A549 treated with CORT108297 at 1 μM for 4 hours (cell line): ENCODE results near the gene TAS2R7. TPM values are rescaled to one million over a fixed set of nuclear protein-coding genes. Genes with fewer than 3 reads are reported as not detected.

Experiments
- total RNA-seq: library from RNA; stranded (reverse); fragments of 200-300 nt; extraction: Qiagen RNA extraction; gene quantifications from 5 replicates; pipeline ENCODE4 v1.2.3, GENCODE V29; 2022

TAS2R7 gene, protein sequence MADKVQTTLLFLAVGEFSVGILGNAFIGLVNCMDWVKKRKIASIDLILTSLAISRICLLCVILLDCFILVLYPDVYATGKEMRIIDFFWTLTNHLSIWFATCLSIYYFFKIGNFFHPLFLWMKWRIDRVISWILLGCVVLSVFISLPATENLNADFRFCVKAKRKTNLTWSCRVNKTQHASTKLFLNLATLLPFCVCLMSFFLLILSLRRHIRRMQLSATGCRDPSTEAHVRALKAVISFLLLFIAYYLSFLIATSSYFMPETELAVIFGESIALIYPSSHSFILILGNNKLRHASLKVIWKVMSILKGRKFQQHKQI
- not detected in 5 replicates for total RNA-seq

DNA sequence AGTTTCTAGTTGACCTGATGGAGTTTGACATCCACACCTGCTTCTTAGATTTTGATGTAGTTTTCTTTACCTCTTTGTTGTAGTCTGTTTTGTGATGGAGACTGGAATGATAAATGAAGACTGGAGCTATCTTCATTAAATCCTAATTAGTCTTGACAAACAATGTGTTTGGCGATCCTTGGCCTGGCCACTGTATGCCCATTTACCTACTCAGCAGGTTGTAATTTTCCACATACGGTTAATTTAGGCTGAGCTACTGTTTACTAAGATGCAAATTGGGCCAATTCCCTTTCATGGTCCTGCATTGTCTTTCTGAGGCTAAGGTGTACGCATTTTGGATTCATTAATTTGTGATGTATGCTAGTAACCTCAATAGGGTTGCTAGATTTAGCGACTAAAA lies at the start of gene TAS2R7:
Gene TAS2R7 (minus strand): TSS at position 41 of the 400 bp plus-strand sequence. CDS start 57 bp downstream, outside the sequence.

DNA sequence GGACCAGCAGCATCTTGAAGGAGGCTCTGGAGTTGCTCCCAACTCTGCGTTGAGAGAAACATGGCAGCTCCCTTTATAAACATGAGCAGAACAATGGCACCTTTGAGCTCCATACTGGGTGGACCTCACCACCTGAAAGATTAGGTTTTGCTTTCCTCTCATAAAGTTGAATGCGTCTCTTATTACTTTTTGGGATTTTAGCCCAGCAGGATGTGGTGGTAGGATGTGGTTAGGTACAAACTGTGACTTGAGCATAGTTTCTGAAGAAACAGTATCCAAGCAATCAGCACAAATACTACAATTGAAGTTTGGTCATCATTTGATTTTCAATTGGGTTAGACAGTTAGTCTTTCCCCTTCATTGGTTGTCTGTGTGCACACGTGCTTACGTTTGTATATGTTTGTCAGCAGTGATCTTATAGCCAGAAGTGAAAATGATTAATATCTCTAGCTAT lies 47.0 kb upstream of the TAS2R7 start, which contains the start of gene PRR4:
Gene PRR4 (minus strand): TSS at position 51 of the 454 bp plus-strand sequence. CDS start 38 bp downstream, at position 13.

GRCh38 chr12:10826258-10826657 lies 23.8 kb upstream of the TAS2R7 start, which contains the start of gene TAS2R10:
Gene TAS2R10 (minus strand): TSS chr12:10826358. CDS start chr12:10826269, 89 bp downstream.

GRCh38 chr12:10810068-10810467 lies 7.6 kb upstream of the TAS2R7 start, which contains the start of gene TAS2R9:
Gene TAS2R9 (minus strand): TSS chr12:10810168. CDS start chr12:10810075, 93 bp downstream.

DNA sequence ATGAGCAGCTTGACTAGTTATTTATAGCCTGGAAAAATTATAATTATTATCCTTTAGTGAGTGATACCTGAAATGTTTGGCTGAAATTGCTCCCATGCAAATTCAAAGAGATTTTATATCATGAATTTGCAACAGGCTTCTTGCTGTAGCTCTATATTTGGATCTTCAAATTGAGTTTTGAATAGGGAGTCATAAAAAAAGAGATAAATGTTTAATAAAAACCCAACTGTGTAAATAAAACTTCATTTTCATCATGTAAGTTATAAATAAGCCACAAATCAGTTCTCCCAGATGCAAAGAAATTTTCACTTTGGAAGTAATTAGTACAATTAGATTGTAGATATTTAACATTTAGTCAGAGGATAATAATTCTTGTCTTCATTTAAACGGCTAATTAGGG lies 4.8 kb upstream of the TAS2R7 start, which contains the start of gene TAS2R8:
Gene TAS2R8 (minus strand): TSS at position 101 of the 400 bp plus-strand sequence. CDS start 306 bp downstream, outside the sequence.

Other genes with a start within 250 kb of the TAS2R7 start
- 49.6 to 60.7 TPM (median 53.5 TPM) in 5 replicates for gene MAGOHB, start 189.0 kb downstream of the TAS2R7 start, total RNA-seq
- 0.14 to 0.43 TPM (median 0.23 TPM) in 5 replicates for gene STYK1, start 128.6 kb downstream of the TAS2R7 start, total RNA-seq
- 242 to 284 TPM (median 259 TPM) in 5 replicates for gene YBX3, start 79.3 kb downstream of the TAS2R7 start, total RNA-seq
- not detected in 5 replicates for gene TAS2R8, start 4.7 kb upstream of the TAS2R7 start, total RNA-seq
- gene TAS2R9, start 7.5 kb upstream of the TAS2R7 start, total RNA-seq: not detected in 5 replicates
- 0.11 to 0.17 TPM in 2 of 5 replicates, not detected in the others for gene TAS2R10, start 23.7 kb upstream of the TAS2R7 start, total RNA-seq
- 1.6 to 2.9 TPM (median 2.6 TPM) in 5 replicates for gene PRR4, start 46.8 kb upstream of the TAS2R7 start, total RNA-seq
- gene PRH1, start 81.6 kb upstream of the TAS2R7 start, total RNA-seq: 1.7 to 4.2 TPM (median 2.7 TPM) in 5 replicates
- gene TAS2R13, start 106.9 kb upstream of the TAS2R7 start, total RNA-seq: not detected in 5 replicates
- 0.16 to 0.47 TPM in 2 of 5 replicates, not detected in the others for gene PRH2, start 126.6 kb upstream of the TAS2R7 start, total RNA-seq
- 0.30 to 0.96 TPM (median 0.58 TPM) in 5 replicates for gene TAS2R14, start 136.6 kb upstream of the TAS2R7 start, total RNA-seq
- gene TAS2R50, start 184.3 kb upstream of the TAS2R7 start, total RNA-seq: not detected in 5 replicates
- 0.07 to 0.13 TPM (median 0.10 TPM) in 5 replicates for gene TAS2R20, start 195.7 kb upstream of the TAS2R7 start, total RNA-seq
- 0.18 TPM in 1 of 5 replicates, not detected in the others for gene TAS2R19, start 220.0 kb upstream of the TAS2R7 start, total RNA-seq
- 0.13 to 0.28 TPM (median 0.17 TPM) in 3 of 5 replicates, not detected in the others for gene TAS2R31, start 228.8 kb upstream of the TAS2R7 start, total RNA-seq